Ovary (tissue), 9 donors: ENCODE results near the gene CACYBP. TPM values are rescaled to one million over a fixed set of nuclear protein-coding genes. Genes with fewer than 3 reads are reported as not detected.
"Not testable (repeated sequence)": the region's sequence is repeated elsewhere in the genome, so short reads cannot be mapped to it uniquely, and the experiment has no call there.

Experiments
- DNase-seq, 5 donors: peaks; one replicate each; pipeline ENCODE4 v3.0.0-alpha.2; 2019 to 2020
- H3K27ac ChIP-seq, 2 donors: fragments of 200-600 bp; one replicate each; pipeline versions ENCODE4 v1.5.1 to v1.8.0; 2019 to 2022
- H3K27me3 ChIP-seq: fragments of 200-600 bp; one replicate; pipeline ENCODE4 v1.8.0; 2022
- H3K36me3 ChIP-seq: fragments of 200-600 bp; sonication (generic); one replicate; pipeline ENCODE4 v1.5.1; 2019
- H3K4me1 ChIP-seq: one replicate; pipeline ENCODE4 v1.8.1; 2013; ENCODE audit warnings: mild to moderate bottlenecking, moderate library complexity; ENCODE audit not compliant: insufficient read depth
- H3K4me3 ChIP-seq: fragments of 200-600 bp; sonication (generic); one replicate; pipeline ENCODE4 v1.5.1; 2017
- H3K9me3 ChIP-seq, 2 donors: fragments of 200-600 bp in 1 of 2; sonication (generic) in 1 of 2; one replicate each; pipeline versions ENCODE4 v1.5.1 to v1.8.1; 2013 to 2019; ENCODE audit warnings: mild to moderate bottlenecking in 1 of 2, moderate library complexity in 1 of 2
- EP300 ChIP-seq: sonication (generic); formaldehyde crosslinking; IDR thresholded peaks from one replicate; pipeline ENCODE4 v1.6.1; 2017; ENCODE audit warnings: antibody characterized with exemption
- POLR2A ChIP-seq: fragments of 450-650 bp; IDR thresholded peaks from one replicate; pipeline ENCODE4 v1.6.1; 2017; ENCODE audit warnings: antibody characterized with exemption, mild to moderate bottlenecking, moderate library complexity
- WGBS, 3 donors: extraction: QIAGEN DNeasy Blood & Tissue Kit in 1 of 3; methylation state at CpG; one replicate each; pipeline versions ENCODE4 v1.1.5 to v1.1.7; 2013 to 2017; 5-methylcytosine and 5-hydroxymethylcytosine counted together
- intact Hi-C, 4 donors: fragments of 100-400 bp; cut with DNase I; formaldehyde crosslinking; loops; one replicate each; pipeline versions ENCODE4 v1.11.0 to v1.15.1; 2022 to 2023
- polyA plus RNA-seq, 2 donors: library from polyadenylated mRNA; stranded (reverse); fragments of 200-250 nt in 1 of 2; fragments of 350-450 nt in 1 of 2; fragmentation: Illumina TruSeq in 1 of 2; extraction: RNeasy Lipid Tissue Mini Kit (QIAGEN cat#74804) in 1 of 2; gene quantifications; one replicate each; pipeline ENCODE4 v1.2.3, GENCODE V29; 2013 to 2014
- total RNA-seq, 7 donors: library from RNA; depleted of rRNA in 2 of 7; stranded (reverse); fragments of >200 nt in 2 of 7; fragmentation: NEBNext Ultra II Directional in 3 of 7; extraction: Animal tissue kit (Norgen Biotek cat#: 25700) in 3 of 7; gene quantifications; one replicate each; pipeline versions ENCODE4 v1.1.0 to v1.2.4, GENCODE V29; 2016 to 2023
- TF ChIP-seq, protein P1 (sequence below), 3 donors: fragments of 450-650 bp in 2 of 3; fragments of 200-600 bp in 1 of 3; IDR thresholded peaks; one replicate each; pipeline versions ENCODE4 v1.5.1 to v1.8.0; 2016 to 2022; ENCODE audit warnings: antibody characterized with exemption in 3 of 3, mild to moderate bottlenecking in 1 of 3
- donor health status: DM: no; HTN: no; CAD: no; lungs with moderate emphysema.
- donor health status: DM: no; HTN: no; CAD: no.
- donor health status: Bipolar disorder and iron deficiency.
- donor health status: DM: yes; HTN: yes; CAD: no.
- donor health status: DM: no; HTN: no; CAD: no.
- donor health status: DM: yes; HTN: yes; CAD: no.

CACYBP gene
- total and polyA plus RNA-seq, 9 donors: 58.4 to 171 (median 75.0) TPM

DNA sequence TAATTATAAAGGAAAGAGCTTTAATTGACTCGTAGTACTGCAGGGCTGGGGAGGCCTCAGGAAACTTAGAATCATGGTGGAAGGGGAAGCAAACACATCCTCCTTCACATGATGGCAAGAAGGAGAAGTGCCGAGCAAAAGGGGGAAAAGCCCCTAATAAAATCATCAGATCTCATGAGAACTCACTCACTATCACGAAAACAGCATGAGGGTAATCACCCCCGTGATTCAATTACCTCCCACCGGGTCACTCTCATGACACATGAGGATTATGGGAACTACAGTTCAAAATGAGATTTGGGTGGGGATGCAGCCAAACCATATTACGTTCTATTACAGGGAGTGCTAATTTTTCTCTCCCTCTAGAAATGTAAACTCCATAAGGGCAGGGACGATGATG, 37.7 kb downstream of the CACYBP start:
- Histone ChIP-seq H3K27me3 (no peaks in the 10 kb centered on the region), H3K4me1 (no peaks in the 10 kb centered on the region), H3K36me3 (no peaks in the 10 kb centered on the region), H3K4me3 (no peak overlapping the region), H3K9me3 (no peaks in the 10 kb centered on the region), H3K27ac (no peak overlapping the region)
- TF ChIP-seq EP300: no peak
- TF ChIP-seq, protein P1, sequence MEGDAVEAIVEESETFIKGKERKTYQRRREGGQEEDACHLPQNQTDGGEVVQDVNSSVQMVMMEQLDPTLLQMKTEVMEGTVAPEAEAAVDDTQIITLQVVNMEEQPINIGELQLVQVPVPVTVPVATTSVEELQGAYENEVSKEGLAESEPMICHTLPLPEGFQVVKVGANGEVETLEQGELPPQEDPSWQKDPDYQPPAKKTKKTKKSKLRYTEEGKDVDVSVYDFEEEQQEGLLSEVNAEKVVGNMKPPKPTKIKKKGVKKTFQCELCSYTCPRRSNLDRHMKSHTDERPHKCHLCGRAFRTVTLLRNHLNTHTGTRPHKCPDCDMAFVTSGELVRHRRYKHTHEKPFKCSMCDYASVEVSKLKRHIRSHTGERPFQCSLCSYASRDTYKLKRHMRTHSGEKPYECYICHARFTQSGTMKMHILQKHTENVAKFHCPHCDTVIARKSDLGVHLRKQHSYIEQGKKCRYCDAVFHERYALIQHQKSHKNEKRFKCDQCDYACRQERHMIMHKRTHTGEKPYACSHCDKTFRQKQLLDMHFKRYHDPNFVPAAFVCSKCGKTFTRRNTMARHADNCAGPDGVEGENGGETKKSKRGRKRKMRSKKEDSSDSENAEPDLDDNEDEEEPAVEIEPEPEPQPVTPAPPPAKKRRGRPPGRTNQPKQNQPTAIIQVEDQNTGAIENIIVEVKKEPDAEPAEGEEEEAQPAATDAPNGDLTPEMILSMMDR (IDR thresholded peaks at IDR 0.05): no peak
- TF ChIP-seq POLR2A: no peak
- WGBS, 3 donors: 70 to 74% (median 74%) methylated on average over 7 of the region's 7 CpGs
- intact Hi-C loops: no loop called here
- DNase-seq: no peak

DNA sequence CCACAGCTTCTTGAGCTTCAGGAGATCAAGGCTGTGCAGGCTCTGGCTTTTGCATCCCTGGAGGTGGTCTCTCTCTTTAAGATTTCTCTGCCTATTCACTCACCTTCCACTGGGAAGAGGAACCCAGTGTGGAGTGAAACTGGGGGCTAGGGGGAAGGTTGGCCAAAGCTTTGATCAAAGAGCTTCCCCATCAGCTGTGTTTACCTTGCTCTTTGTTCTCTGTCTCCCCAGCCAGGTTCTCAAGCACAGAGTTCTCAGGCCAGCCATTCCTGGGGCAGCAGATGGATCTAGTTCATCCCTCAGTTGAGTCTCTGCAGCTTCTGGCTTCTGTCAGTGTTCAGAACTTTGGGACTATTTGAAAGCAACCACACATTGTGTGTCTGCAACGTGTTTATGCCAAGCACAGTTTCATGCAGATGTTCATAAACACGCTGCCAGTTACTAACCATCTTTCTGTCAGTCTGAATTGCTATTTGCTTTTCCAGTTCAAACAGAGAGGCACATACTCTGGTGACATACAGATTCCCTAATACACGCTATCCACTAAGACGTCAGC, 40.7 kb downstream of the CACYBP start:
- WGBS, 3 donors: 68 to 81% (median 74%) methylated on average over 4 of the region's 4 CpGs
- TF ChIP-seq EP300 (no peak), POLR2A (no peak)
- TF ChIP-seq, protein P1 (IDR thresholded peaks at IDR 0.05): no peak

DNA sequence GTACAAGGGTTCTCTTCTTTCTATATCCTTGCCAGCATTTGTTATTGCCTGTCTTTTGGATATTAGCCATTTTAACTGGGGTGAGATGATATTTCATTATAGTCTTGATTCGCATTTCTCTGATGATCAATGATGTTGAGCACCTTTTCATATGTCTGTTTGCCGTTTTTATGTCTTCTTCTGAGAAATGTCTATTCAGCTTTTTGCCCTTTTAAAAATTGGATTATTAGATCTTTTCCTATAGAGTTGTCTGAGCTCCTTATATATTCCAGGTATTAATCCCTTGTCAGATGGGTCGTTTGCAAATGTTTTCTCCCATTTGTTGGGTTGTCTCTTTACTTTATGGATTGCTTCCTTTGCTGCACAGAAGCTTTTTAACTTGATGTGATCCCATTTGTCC, 42.9 kb downstream of the CACYBP start:
- no peak for DNase-seq
- no peaks in the 10 kb centered on the region for H3K4me1 ChIP-seq
- H3K27me3 ChIP-seq: no peaks in the 10 kb centered on the region
- H3K27ac ChIP-seq: no peak overlapping the region
- WGBS, 3 donors: 74 to 82% (median 77%) methylated on average over 3 of the region's 3 CpGs
- no peak overlapping the region for H3K4me3 ChIP-seq
- H3K36me3 ChIP-seq: no peaks in the 10 kb centered on the region
- intact Hi-C loops: no loop called here
- no peaks in the 10 kb centered on the region for H3K9me3 ChIP-seq
- no peak for TF ChIP-seq POLR2A

More for the DNA sequence above, 40.7 kb downstream of the CACYBP start:
- Histone ChIP-seq H3K4me3 (no peak overlapping the region), H3K4me1 (no peaks in the 10 kb centered on the region), H3K9me3 (no peaks in the 10 kb centered on the region), H3K36me3 (no peaks in the 10 kb centered on the region), H3K27me3 (no peaks in the 10 kb centered on the region), H3K27ac (no peak overlapping the region)
- intact Hi-C loops: no loop called here
- no peak for DNase-seq

DNA sequence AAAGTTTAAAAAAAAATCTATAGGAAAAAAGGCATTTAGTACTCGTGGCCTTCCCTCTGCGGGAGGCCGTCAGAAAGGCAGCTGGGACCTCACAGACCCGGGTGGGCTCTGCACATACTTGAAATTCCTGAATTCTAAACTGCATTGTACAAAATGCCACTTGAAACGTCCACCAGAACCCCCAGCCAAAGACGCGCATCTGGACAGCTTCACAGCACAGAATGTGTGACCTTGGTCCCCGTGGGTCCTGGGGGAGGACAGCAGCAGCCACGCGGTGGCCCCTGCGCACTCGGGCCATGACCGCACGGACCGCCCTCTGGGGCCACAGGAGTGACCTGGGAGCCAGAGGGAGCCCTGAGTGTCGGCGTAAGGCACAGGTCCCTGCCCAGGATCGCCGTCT, 44.1 kb downstream of the CACYBP start:
- intact Hi-C loops: no loop called here
- Histone ChIP-seq H3K36me3 (no peaks in the 10 kb centered on the region), H3K4me3 (no peak overlapping the region), H3K27me3 (no peaks in the 10 kb centered on the region), H3K9me3 (no peaks in the 10 kb centered on the region), H3K4me1 (no peaks in the 10 kb centered on the region), H3K27ac (no peak overlapping the region)
- DNase-seq: no peak
- no peak for TF ChIP-seq EP300
- TF ChIP-seq, protein P1 (IDR thresholded peaks at IDR 0.05): no peak
- TF ChIP-seq POLR2A: no peak
- WGBS, 3 donors: 29 to 47% (median 35%) methylated on average over 19 of the region's 19 CpGs

DNA sequence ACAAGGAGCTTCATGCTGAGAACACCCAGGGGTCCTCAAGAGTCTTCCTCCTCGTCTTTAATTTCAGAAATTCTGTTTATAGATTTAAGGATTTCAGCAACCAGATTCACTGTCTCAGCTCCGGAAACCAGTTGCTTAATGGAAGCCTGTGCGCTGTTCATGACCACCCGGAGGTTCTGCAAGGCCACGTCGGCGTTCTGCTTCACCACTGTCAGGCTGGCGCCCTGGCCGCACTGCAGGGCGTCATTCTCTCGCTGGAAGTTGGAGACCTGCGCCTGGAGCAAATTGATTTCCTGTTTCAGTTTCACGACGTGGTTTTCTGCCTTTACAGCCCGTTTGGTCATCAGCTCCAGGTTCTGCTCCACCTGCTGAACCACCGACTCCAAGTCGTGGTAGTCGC, 44.8 kb downstream of the CACYBP start:
- WGBS, 3 donors: 93 to 94% (median 93%) methylated on average over 18 of the region's 18 CpGs

More for the DNA sequence above, 44.8 kb downstream of the CACYBP start:
- DNase-seq, H3K9me3 ChIP-seq, H3K4me3 ChIP-seq, H3K36me3 ChIP-seq, H3K27me3 ChIP-seq, H3K27ac ChIP-seq, H3K4me1 ChIP-seq, intact Hi-C loops: not testable (repeated sequence)
